Activated T-cell treated with anti-CD3 and anti-CD28 coated beads, Interleukin-2, amount 50 U/mL, for 48 hours (primary cell): ENCODE results near the gene N4BP3.
"Not testable (repeated sequence)": the region's sequence is repeated elsewhere in the genome, so short reads cannot be mapped to it uniquely, and the experiment has no call there.

ENCODE experiments used
- DNase-seq, 2 experiments: peaks; one replicate each; pipeline ENCODE4 v3.0.0-alpha.2; 2020

Gene N4BP3

GRCh38 chr5:178113141-178113787 lies at the start of gene N4BP3:
Gene N4BP3 (plus strand): TSS chr5:178113532. CDS start chr5:178119584, 6,052 bp downstream.
- peak; percentile 85 to 90 for DNase-seq

DNA sequence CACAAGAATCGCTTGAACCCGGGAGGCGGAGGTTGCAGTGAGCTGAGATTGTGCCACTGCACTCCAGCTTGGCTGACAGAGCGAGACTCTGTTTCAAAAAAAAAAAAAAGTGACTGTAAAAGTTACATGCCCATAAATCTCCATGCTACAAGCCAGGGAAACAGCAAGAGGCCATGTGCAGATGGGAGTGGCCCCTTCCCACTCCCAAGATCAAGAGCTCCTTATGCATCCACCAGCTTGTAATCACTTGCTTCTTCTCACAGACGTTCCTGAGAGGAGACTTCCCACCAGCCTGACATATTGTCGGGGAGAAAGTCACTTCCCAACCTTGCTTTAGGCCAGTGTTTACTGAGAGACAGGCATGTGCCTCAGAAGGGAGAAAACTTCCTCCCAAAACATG lies 45.6 kb upstream of the N4BP3 start:
- DNase-seq = no peak

- no peak for DNase-seq
These were observed 45.0 kb upstream of the N4BP3 start for GRCh38 chr5:178068293-178068692.

DNA sequence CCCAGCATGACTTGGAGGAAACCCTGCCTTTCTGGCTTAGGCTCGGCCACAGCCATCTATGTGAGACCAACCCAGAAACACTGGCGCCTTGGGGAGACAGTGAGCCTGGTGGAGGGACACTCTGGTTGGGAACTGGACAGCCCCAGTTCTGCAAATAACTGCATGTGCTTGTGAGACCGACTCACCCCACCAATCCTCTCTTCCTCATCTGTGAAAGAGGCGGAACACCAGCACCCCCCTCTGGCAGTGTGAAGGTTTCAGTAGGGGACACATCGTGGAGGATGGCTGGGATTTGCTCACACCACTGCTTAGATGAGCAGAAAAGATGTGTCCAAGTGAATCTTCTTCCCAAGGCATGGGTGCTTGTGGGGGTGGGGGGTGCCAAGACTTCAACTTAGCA lies 43.4 kb upstream of the N4BP3 start:
- DNase-seq = peak; percentile 56 to 61

GRCh38 chr5:178071108-178071507 lies 42.2 kb upstream of the N4BP3 start:
- DNase-seq = no peak

DNA sequence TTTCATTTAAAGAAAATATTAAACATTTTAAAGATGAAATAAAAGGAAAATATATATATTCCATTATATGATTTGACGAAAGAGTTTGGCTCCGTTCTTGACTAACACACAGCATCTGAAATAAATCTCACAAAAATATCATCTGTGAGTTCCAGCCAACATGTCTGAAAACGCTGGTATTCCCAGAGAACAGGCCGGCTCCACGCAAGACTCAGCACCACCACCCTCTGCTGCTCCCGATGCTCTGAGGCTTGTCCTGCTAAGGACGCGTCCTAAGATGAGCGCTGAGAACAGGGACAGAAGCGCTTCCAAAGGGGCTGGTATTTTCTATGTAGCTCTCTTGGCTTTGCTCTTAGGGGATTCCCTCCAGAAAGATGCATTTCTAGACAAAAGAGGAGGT lies 40.6 kb upstream of the N4BP3 start:
- no peak for DNase-seq

DNA sequence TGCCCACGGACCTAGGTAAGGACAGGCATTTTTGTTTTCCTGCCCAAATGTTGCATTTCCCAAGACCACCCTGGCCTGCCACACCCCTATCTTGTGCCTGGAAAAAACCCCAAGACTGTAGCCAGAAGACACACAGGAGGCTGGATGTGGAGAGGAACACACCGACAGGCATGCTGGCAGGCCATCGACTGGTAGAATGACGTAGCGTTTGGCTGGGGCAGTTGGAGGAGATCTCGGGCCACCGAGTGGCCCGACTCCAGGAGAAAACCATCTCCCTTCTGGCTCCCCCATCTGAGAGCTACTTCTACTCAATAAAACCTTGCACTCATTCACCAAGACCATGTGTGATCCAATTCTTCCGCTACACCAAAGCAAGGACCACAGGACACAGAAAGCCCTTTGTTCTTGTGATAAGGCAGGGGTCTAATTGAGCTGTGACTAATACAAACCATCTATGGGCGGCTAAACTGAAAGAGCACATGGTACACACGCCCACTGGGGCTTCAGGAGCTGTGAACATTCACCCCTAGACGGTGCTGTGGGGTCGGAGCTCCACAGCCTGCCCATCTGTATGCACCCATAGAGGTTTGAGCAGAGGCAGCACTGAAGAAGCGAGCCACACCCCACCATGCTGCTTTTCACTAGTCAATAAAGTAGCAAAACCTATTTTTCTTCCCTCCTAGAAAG lies 38.9 kb upstream of the N4BP3 start:
- peak; percentile 25 to 36 for DNase-seq

GRCh38 chr5:178076965-178077364 lies 36.4 kb upstream of the N4BP3 start:
- not testable (repeated sequence) for DNase-seq

GRCh38 chr5:178077751-178078150 lies 35.6 kb upstream of the N4BP3 start:
- DNase-seq = no peak

- no peak for DNase-seq
These were observed 34.9 kb upstream of the N4BP3 start for GRCh38 chr5:178078197-178079010.

DNA sequence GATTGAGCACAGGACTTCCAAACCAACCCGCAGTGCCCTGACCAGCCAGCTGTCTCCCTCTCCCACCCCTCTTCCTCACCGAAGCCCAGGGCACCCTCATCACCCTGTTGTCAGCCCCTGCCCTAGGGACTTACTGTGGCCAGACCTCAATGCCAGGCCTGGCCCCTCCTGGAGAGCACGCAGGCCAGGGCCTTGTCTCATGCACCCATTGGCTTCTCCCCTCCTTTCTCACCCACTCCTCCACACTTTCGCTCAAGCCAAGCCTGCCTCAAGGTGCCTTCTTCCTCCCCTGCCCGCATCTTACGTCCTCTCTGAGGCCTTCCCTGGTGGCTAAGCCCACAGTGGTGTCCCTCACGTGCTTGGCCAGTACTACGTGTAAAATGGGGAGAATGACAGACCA lies 33.3 kb upstream of the N4BP3 start:
- no peak for DNase-seq

DNA sequence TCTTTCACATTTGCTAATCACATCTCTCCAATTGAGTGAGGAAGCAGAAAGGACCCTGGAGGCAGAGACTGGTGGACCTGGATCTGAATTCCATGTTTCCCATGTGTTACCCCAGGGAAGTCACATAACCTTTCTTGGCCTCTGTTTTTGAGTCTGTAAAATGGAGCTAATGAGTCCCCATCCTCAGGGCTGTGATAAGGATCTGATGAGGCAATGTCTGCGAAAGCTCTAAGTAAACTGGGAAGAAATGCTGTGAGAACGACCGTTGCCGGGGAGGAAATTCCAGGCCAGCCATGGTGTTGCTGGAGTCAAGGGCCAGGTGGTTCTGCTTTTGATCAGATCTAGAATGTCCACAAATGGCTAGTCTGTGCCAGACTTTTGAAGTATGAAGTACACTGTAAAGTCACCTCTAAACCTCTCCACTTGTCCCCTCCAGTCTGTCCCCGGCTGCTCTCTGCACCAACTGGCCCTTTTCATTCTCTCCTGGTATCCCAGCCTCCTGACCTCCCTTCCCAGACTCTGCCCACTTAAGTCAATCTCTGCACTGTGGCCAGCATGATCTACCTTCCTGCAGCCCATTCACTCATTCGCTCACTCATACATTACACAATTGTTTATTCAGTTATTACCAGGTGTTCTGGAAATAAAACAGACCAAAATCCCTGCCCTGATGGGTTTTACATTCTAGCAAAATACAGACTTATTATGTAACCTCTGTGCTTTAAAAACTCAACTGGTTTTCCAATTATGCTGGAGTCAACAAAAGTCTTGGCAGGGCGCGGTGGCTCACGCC lies 32.5 kb upstream of the N4BP3 start:
- DNase-seq = no peak

DNA sequence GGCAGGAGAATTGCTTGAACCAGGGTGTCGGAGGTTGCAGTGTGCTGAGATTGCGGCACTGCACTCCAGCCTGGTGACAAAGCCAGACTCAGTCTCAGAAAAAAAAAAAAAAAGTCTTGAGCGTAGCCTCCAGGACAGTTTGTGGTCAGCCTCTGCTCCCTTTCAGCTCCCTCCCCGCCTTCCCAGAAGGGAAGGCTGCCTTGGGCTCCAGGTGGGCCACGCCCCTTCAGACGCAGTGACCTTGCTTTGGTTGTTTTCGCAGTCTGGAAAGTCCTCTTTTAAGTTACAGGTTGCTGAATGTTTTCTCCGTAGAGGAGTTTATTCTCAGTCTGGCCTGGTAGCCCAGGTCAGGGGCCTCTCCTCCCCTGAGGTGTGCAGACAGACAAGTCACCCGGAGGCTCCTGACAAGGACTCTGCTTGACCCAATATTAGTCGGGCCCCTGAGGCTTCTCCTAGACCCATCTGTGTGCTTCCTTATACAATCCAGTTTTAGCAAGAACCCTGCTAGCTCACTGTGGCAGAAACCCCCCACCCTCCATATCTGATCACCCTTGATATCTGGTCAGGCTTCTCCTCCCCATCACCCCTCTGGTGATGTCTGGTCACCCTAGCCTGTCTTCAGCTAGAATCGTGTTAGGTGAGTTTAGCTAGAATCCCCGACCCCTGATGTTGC lies 31.6 kb upstream of the N4BP3 start:
- DNase-seq = no peak

GRCh38 chr5:178083922-178084321 lies 29.4 kb upstream of the N4BP3 start:
- no peak for DNase-seq

DNA sequence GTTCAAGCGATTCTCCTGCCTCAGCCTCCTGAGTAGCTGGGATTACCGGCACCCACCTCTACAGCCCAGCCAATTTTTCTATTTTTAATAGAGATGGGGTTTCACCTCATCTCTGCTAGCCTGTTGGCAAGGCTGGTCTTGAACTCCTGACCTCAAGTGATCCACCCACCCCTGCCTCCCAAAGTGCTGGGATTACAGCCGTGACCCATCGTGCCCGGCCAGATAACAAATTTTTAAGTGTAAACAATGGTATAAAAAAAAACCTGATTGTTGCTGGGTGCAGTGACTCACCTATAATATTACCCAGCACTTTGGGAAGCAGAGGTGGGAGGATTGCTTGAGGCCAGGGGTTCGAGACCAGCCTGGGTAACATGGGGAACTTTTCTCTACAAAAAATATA lies 28.0 kb upstream of the N4BP3 start:
- no peak for DNase-seq

DNA sequence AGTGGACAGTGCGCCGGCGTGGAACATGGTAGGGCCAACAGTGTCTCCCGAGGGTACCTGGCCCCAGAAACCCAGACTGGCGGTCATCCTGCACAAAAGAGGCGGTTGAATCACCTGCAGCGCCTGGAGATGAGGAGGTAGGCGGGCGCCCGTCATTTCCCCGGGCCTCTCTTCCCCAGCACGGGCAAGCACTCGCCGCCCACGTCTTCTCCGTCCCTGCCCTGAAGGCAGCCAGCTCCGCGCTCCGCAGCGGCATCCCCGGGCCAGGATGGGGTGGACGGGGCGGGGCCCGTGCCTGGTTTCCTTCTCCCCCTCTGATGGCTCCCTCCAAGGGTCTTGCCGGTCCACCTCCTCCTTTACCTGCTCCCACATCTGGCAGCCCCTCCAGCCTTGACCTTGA lies 27.1 kb upstream of the N4BP3 start:
- no peak for DNase-seq

DNA sequence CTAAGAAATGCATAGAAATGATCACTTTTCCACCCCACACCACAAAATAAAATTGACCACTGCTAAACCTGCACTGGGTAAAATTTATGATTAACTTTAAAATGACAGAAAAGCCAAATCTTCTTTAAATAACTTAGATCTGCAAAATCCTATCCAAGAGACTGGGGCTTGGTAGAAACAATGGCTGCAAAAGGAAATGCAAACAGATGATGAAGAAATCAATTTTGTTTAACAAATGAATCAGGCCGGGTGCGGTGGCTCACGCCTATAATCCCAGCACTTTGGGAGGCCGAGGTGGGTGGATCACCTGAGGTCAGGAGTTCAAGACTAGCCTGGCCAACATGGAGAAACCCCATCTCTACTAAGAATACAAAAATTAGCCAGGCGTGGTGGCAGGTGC lies 26.1 kb upstream of the N4BP3 start:
- not testable (repeated sequence) for DNase-seq

DNA sequence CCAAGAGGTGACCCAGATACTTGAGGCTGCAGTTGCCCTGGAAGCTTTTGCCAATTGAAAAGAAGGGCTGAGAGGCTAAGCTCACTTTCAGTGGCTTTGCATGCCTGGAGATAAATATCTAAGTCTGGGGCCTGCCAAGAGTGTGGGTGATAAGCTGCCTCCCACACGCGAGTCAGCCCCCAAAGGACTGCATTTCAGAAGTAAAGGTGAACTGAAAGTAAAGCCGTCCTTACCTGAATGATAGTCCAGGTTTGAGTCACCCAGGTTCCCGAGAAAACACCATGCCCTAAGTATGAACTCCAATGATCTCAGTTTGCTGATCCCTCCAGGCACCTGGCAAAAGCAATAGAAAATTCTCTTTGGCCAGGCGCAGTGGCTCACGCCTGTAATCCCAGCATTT lies 22.5 kb upstream of the N4BP3 start:
- DNase-seq = peak; percentile 33 to 46

DNA sequence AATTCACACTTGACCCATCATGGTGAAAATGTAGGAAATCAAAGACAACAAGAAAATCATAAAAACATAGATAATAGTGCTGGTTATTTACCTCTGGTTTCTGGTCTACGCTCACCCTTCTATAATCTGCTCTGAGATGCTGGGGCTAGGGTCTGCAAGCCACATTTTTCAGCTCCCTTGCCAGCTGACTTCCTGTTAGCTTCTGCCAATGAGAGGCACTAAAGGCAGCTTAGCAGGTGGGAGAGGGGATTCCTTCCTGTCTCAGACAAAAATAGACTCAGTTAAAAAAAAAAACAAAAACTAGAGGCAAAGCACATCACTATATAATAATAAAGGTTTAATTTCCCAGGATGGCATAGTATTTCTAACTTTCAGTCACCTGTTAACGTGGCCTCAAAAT lies 20.2 kb upstream of the N4BP3 start:
- no peak for DNase-seq

DNA sequence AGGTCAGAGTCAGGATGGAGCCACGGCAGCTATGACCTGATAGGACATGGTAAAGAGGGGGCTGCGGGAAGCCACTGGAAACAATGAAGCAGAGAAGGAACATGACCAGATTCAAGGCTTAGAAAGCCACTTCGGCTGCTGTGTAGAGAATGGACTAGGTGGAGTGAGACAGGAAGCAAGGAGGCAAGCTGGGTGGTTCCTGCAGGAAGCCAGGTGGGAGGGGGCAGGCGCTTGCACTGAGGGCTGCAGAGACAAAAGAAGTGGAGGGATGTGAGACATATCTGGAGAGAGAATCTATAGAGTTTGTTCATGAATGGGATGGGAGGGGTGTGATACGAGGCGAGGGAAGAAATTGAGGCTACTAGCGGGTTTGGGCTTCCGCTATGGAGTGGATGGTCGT lies 19.0 kb upstream of the N4BP3 start:
- no peak for DNase-seq

- DNase-seq = no peak
These were observed 14.6 kb upstream of the N4BP3 start for GRCh38 chr5:178098685-178099084.

DNA sequence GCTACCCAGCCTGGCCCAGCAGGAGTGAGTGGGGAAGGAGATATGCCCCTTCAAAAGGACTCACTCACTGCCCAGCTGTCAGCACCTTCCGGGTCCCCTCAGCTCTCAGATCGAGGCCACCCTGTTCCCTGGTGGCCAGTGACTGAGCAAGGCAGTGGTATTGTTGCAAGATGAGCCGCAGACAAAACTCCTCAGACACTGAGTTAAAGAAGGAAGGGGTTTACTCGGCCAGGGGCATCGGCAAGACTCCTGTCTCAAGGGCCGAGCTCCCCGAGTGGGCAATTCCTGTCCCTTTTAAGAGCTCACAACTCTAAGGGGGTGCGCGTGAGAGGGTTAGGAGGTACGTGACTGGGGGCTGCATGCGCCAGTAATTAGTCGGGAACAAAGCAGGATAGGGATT lies 9.7 kb upstream of the N4BP3 start:
- no peak for DNase-seq

DNA sequence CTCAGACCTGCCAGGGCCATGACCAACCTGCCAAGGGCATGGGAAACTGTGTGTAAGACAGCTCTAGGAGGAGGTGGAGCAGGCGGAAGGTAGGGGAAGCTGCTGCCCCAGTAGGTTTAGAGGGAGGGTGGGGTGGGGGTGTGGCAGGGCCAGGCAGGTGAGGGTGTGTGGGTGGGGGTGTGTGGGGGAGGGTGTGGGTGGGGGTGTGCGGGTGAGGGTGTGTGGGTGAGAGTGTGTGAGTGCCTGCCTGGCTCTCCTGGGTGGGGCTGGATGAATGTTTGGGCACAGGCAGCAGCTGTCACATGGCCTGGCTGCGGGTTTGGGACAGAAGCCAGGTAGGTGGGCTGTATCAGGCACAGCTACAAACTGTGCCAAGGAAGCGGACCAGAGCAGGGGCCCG lies 8.8 kb upstream of the N4BP3 start:
- no peak for DNase-seq
